HG02973 (cell line): ENCODE measurements around the gene POLDIP2.
A peak's percentile ranks its signal among the peaks of the same experiment; 100 is the strongest.

Source experiments
- ATAC-seq: cut with Tn5 transposase; IDR thresholded peaks from one replicate; pipeline ENCODE4 v1.9.1; 2021; ENCODE audit warnings: moderate library complexity; ENCODE audit not compliant: unreplicated experiment

Gene POLDIP2

GRCh38 chr17:28357061-28357900 lies at the start of gene POLDIP2:
TSS of gene POLDIP2 (minus strand) at chr17:28357527. CDS start at chr17:28357448, 79 bp downstream.
- ATAC-seq: peak; percentile 90

GRCh38 chr17:28406473-28406814 lies 49.1 kb upstream of the POLDIP2 start:
- ATAC-seq: no peak

GRCh38 chr17:28405632-28406472 lies 48.5 kb upstream of the POLDIP2 start, which contains the start of gene SLC46A1:
TSS of gene SLC46A1 (minus strand) at chr17:28406212. CDS start at chr17:28406114, 98 bp downstream.
- no peak for ATAC-seq

- ATAC-seq: no peak
These were observed 47.7 kb upstream of the POLDIP2 start for GRCh38 chr17:28404812-28405570.

GRCh38 chr17:28404461-28404811 lies 47.1 kb upstream of the POLDIP2 start:
- no peak for ATAC-seq

GRCh38 chr17:28404007-28404406 lies 46.7 kb upstream of the POLDIP2 start:
- ATAC-seq: no peak

GRCh38 chr17:28402844-28403243 lies 45.5 kb upstream of the POLDIP2 start:
- no peak for ATAC-seq

- ATAC-seq: no peak
These were observed 44.9 kb upstream of the POLDIP2 start for GRCh38 chr17:28402224-28402630.

- no peak for ATAC-seq
These were observed 42.5 kb upstream of the POLDIP2 start for GRCh38 chr17:28399808-28400207.

- ATAC-seq: no peak
These were observed 41.1 kb upstream of the POLDIP2 start for GRCh38 chr17:28398280-28398981.

GRCh38 chr17:28397687-28398279 lies 40.5 kb upstream of the POLDIP2 start:
- no peak for ATAC-seq

GRCh38 chr17:28397275-28397674 lies 39.9 kb upstream of the POLDIP2 start:
- ATAC-seq: no peak

GRCh38 chr17:28396635-28397239 lies 39.4 kb upstream of the POLDIP2 start:
- no peak for ATAC-seq

- ATAC-seq: no peak
These were observed 38.6 kb upstream of the POLDIP2 start for GRCh38 chr17:28395968-28396367.

GRCh38 chr17:28395426-28395825 lies 38.1 kb upstream of the POLDIP2 start:
- no peak for ATAC-seq

- ATAC-seq: no peak
These were observed 37.2 kb upstream of the POLDIP2 start for GRCh38 chr17:28394337-28395116.

GRCh38 chr17:28392491-28392890 lies 35.2 kb upstream of the POLDIP2 start:
- no peak for ATAC-seq

- ATAC-seq: no peak
These were observed 34.1 kb upstream of the POLDIP2 start for GRCh38 chr17:28391401-28391800.

GRCh38 chr17:28390984-28391383 lies 33.7 kb upstream of the POLDIP2 start:
- ATAC-seq: no peak
